HG03565 (cell line): Measurements from ENCODE around the gene FAM229B.
"Not testable (repeated sequence)": the region's sequence is repeated elsewhere in the genome, so short reads cannot be mapped to it uniquely, and the experiment has no call there.

Experiments used
- ATAC-seq: cut with Tn5 transposase; IDR thresholded peaks from one replicate; pipeline ENCODE4 v1.9.1; 2021; ENCODE audit warnings: mild to moderate bottlenecking, moderate library complexity; ENCODE audit not compliant: unreplicated experiment

FAM229B gene

DNA sequence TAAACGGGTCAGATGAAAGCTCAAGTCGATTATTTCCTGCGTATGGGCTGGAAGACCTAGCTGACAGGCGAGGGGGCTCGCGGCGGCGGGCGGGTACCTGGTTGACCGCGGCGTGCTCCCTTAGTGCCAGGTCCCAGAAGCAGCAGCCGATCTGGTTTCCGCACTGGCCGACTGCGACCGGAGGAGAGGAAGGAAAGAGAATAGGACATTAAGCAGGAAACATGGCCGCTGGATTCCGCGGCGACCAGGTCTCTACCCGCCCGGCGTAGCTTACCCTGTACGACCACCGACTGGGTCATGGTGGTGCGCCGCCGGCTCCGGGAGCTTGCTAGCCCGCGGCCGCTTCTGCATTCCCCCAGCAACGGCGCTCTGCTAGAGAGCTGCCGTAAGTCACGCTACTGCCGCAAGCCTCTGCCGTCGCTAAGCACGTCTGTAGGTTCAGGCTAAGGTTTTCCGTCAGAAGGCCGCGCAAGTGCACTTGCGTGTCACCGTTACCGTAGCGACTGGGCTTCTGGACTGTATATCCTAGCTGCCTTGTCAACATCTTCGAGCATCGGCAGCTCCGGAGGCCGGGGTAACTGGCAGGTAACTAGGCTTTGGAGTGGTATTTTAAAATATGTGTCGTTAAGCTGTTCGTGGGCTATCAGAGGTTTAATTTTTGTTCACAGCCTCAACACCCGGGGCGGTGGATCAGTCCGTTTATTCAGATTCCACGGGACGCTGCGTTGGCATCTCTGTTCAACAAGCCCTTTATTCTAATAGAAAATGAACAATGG lies at the start of gene FAM229B, which contains the start of gene TUBE1:
Gene FAM229B (plus strand): TSS at position 456 of the 776 bp plus-strand sequence. CDS start 11,693 bp downstream, outside the sequence.
Gene TUBE1 (minus strand): TSS at position 347 of the 776 bp plus-strand sequence. CDS start 48 bp downstream, at position 299.
- ATAC-seq = peak; percentile 98

- no peak for ATAC-seq
Observed at GRCh38 chr6:112037783-112038216, 49.6 kb upstream of the FAM229B start.

DNA sequence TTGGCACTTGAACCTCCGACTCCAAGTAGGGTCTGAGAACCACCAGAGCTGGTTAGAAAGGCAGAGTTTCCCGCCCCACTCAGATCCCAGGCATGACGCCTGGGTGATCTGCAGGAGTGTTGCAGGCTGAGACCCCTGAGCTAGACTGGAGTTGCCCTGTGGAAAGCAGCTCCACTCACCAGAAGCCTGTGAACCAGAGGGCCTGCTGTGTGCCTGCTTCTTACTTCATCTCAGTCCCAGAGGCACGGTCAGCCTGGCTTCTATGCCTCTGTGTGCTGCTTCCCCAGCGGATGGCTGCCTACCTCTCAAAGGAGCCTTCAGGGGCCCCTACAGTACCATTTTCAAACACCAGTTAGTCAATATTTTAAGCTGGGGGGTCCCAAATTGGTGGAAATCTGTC lies 49.1 kb upstream of the FAM229B start:
- no peak for ATAC-seq

DNA sequence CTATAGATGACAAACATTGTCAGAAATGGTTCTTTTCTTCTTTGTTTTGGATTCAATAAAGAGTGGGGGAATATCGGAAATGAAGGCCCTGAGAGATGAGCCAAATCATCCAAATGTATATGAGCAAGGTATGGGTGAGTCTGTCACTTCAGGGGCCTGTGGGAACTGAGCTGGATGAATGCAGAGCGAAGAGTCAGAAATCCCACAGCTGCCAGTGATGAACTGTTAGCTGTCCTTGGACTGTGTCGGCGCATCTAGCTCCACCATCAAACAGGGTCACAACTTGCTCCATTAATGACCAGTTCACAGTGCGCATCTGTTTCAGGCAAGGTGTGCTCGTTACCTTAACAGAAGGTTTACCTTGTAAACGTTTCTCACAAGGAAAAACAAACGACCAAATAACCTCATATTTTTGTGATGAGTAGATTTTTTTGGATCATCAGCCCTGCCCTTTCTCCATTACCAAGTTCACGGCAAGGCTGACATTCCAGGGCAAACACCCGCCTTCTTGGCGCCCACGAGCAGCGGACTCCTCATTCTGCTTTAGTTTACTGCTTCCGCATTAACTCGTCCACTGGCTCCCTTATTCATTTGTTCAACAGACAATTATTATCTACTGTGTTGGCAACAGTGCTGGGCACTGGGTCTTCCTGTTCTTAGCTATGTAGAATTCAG lies 48.5 kb upstream of the FAM229B start:
- no peak for ATAC-seq

DNA sequence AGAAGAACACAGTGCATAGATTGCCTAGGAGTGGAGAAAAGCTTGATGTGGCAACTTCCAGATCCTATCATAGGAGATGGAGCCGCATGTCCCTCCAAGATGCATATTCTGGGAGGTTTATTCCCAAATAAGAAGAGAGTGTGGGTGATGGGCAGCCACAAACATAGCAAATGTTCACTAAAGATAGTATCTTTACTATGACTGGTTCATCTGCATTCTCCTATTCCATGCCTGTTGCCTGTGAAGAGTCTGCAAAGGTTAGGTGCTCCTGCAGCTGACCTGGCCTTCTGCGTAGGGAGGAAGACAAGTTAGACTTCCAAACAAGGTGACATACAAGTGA lies 48.0 kb upstream of the FAM229B start:
- no peak for ATAC-seq

DNA sequence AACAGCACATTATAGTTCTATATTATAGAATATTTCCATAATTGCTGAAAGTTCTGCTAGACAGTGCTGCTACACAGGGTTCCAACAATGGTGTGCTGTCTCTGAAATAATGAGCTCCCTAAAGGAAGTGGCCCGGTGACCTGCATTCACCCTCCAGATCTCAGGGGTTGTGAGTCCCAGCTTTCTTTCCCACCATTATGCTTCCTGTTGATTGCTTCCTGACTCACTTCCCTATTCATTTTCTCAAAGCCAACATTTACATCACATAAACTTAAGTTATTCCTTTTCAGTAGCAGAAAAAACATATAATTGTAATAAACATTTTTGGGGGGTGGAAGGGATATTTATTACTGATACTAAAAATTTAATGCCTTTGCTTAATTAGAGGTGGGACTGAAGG lies 46.4 kb upstream of the FAM229B start:
- ATAC-seq = no peak

DNA sequence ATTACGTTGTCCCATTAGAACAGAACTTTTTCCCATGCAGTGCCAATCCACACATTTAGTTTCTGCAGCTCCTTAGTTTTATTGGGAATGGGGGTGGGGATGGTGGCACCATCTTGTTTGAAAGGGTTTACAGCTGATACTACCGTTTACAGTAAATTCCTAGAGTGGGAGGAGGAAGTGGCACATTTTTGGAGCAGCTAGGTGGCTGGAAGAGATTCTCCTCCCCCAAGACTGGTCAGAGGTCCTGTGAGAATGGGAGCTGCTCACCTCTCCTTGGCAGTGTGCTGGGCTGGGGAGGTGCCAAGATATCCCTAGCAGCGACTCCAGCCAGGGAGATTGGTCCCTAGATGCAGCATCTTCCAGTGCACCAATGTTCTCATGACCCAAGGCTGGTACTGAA lies 45.9 kb upstream of the FAM229B start:
- ATAC-seq = no peak

DNA sequence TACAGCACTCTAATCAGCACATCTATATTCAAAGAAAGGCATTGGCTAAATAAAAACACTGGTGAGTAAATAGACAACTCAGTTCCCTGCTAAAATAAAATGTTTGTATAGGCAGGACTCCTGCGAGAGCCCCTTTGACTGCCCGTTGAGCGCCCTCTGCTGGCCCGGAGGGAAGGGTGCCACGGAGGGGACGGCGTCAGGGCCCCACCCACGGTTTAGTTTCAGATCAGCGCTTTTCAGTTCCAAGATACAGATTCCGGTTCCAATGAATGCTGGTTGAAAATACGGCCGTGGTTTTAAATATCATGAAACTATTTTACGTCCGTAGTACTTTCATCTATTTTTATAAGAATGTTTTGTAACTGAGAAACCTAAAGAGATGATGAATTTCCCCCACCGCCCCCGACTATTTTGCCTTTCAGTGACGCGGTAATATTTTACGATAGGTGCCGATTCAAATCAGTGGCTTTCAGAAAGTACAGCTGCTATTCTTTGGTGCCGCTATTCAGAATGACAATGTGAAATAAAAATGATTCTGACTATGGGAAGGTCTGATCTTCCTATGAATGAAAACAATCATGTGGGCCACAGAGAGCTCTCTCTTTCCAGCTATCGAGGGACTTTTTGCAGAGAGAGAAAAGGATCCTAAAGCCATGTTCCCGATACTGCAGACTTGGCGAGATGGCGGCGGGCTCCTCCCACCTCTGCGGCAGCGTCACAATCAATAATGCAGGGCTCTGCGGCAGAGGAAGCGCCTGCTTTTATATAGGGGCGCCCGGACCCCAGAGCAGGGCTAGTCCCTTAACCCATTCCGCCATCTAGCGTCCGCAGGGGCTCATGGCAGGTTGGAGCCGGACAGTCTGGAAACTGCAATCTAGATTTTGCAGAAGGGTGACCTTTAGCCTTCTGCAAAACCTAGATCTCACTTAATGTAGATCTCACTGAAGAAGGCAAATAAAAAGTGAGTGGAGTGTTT lies 44.1 kb upstream of the FAM229B start:
- ATAC-seq = peak; percentile 91

DNA sequence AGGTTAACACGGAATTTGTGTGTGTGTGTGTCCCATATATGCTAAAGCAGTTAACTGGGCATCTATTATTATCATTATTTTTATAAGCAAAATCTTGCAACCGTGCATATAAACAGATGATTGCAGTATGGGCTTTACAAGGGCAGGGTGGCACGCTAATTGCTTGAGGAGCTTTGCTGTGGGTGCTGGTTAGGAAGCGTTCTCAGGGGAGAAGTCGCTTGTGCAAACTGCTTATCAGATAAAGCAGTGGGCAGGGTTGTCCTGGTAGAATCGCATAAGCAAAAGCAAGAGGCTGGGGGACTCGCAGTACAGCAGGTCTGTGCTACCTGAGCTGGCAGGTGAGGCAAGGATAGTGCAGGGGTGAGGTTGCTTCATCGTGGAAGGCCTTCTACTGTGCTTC lies 43.2 kb upstream of the FAM229B start:
- ATAC-seq = no peak

DNA sequence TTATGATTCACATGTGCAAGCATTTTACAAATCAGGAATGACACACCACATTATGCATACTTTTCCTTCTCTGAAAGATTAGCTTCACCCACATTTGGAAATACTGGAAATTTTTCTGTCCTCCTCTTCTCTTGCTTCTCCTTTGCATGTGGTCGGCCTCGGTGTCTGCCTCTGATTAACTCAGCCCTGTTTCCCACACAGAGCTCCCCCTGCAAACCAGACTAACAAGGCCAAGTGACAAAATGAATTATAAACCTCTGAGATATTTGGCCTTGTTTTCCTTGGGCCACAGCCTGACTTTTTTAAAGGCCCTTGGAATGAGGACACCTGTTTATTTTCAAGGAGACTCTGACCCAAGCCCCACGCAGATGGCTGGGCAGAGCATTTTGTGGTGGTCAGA lies 42.5 kb upstream of the FAM229B start:
- ATAC-seq = no peak

GRCh38 chr6:112047523-112047922 lies 39.9 kb upstream of the FAM229B start:
- ATAC-seq = not testable (repeated sequence)

DNA sequence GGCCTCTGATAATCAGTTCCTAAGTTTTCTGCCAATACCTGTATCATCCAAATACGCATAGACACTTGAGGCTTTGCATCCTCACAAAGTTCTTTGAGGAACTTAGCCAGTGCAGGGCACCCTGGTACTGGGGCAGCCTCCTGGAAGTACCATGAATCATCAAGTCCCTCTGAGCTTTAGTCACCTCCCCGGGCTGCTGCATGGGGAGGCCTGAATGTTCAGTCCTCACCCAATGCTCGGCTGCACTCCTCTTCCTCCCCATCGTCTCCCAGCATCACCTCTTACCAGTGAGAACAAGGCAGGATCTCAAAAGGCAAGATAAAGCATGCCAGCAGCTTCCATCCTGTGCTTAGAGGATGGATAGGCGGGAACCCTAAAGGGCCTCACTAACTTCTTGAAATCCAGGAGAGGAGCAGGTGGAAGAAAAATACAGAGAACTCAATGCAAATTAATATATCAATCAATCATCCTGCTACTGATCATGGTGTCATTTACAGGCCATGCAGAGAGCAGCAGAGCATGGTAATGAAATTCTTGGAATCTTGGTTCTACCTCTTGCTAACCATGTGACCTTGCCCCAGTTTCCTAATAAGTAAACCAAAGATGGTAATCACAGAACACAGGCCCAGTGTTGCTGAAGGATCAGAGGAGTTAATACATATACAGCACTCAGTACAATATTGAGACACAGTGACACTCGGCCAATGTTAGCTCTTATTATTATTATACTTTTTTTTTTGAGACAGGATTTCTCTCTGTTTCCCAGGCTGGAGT lies 38.2 kb upstream of the FAM229B start:
- ATAC-seq = no peak

- ATAC-seq = no peak
Observed at GRCh38 chr6:112049996-112050395, 37.4 kb upstream of the FAM229B start.

DNA sequence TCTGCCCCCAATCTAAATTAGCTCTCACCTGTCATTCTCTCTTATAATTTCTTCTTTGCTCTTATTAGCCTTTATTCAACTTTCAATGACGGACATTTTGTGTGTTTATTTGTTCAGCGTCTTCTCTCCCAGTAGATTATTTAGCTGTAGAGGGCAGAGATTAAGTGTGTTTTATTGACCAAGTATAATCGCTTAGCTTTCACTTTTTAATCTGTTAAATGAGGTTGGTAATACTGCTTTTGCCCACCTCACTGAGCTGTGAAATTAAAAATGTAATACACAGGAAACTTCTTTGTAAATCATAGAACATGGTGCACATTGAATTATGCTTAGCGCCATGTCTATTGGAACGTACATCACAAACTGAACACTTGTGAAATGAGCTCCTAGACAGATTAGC lies 37.0 kb upstream of the FAM229B start:
- ATAC-seq = no peak

GRCh38 chr6:112051251-112051740 lies 36.1 kb upstream of the FAM229B start:
- ATAC-seq = not testable (repeated sequence)

DNA sequence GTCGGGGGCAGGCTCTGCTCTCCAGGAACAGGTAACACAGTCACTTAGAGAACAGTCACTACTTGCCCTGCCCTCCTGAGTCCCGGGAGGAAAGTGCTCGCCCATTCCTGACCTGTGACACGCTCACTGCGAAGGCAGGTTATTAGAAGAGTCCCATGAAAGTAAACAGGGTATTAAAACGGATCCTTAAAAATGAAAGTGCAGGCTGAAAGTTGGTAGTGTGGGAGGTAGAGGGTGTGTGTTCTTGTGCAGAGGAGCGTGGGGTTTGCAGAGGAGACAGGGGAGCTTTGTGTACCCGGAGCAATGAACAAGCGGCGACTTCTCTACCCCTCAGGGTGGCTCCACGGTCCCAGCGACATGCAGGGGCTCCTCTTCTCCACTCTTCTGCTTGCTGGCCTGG lies 33.4 kb upstream of the FAM229B start, which contains the start of gene CCN6:
Gene CCN6 (plus strand): TSS at position 104 of the 400 bp plus-strand sequence. CDS start 254 bp downstream, at position 358.
- no peak for ATAC-seq

GRCh38 chr6:112054555-112055190 lies 32.7 kb upstream of the FAM229B start:
- ATAC-seq = no peak

- ATAC-seq = no peak
Observed at GRCh38 chr6:112058243-112059032, 29.0 kb upstream of the FAM229B start.

DNA sequence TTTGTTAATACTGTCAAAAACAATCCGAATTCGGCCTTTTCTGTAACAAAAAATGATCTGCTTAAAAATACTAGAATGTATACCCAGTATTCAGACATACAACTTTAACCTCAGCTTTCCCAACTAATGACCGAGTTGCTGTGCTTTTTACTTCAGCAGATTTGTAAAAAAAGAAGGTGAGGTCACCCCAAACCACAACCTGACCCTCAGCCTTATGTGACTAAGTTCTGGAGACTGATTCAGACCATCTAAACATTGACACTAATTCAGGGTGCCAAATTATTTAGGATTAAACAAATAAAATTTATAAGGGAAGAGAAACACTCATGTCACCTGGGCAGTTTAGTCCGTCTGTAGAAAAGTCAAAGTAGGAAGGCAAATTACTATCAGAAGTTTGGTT lies 25.8 kb upstream of the FAM229B start:
- ATAC-seq = no peak
